Middle frontal gyrus (tissue), 1 donor: ENCODE data around the gene CLEC4G.

ENCODE experiments used
- DNase-seq: peaks from one replicate; pipeline ENCODE4 v3.0.0-alpha.2; 2015; ENCODE audit warnings: low spot score; ENCODE audit errors: extremely low spot score

The CLEC4G gene

DNA sequence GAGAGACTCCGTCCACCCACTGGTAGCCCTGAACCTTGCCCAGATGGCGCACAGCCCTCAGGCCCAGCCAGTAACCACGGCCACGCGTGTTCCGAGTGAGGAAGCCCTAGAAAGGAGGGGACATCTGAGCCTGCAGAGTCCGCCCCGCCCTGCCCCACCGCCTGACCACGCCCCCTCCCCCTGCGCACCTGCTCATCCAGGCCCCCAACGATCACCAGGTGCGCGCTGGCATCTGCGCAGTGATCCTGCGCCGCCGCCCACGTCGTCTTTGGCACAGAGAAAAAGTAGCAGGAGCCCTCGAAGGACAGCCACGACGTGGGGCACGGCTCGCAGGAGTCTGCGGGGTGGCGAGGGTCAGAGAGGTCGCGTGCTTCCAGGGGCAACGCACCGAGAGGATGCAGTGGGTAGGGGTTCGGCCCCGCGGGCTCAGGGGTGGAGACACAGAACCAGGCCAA, 2.1 kb downstream of the CLEC4G start:
- no peak for DNase-seq

DNA sequence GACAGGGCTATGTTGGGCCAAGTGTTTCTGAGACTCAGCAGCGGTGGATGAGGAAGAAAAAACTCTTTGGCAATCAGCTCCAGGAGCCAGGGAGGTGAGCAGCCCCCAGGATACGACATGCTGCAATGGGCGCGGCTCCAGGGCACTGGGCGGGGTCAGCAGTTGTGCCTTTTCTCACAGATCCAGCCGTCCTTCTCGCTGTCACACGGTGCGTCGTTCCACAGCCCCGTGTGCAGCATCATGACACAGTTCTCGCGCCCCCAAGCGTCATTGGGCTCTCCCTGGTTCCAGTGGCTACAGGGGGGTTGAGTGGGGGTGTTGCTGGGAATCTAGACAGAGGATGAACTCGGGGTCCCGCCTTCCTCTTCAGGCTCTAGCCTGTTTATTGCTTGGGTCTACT, 2.7 kb downstream of the CLEC4G start:
- DNase-seq: no peak

DNA sequence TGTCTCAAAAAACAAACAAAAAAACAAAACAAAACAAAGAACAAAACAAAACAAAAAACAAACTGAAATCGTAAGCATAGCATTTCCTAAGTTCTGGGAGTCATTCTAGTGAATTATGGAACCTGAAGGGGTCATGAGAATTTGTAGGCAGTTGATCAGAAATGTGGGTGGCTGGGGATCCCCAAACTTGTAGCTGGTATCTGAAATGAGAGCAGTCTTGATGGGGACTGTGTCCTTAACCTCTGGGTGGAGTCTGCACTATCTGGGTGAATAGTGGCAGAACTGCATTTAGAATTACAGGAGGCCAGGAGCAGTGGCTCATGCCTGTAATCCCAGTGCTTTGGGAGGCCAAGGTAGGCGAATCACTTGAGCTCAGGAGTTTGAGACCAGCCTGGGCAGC, 6.1 kb downstream of the CLEC4G start:
- no peak for DNase-seq

DNA sequence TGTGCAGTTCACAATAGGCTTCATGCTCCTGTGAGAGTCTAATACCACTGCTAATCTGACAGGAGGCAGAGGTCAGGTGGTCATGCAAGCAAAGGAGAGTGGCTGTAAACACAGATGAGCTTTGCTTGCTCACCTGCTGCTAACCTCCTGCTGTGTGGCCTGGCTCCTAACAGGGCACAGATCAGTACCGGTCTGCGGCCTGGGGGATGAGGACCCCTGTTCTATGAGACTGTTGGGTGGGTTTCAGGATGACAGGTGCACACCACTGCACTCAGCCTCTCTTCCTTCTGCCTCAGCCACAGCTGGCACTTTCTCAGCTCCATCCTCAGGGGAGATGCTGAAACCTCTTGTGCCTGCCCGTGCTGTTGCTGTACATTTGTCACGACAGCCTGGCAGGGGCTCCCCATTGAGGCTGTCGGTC, 9.7 kb downstream of the CLEC4G start:
- no peak for DNase-seq

DNA sequence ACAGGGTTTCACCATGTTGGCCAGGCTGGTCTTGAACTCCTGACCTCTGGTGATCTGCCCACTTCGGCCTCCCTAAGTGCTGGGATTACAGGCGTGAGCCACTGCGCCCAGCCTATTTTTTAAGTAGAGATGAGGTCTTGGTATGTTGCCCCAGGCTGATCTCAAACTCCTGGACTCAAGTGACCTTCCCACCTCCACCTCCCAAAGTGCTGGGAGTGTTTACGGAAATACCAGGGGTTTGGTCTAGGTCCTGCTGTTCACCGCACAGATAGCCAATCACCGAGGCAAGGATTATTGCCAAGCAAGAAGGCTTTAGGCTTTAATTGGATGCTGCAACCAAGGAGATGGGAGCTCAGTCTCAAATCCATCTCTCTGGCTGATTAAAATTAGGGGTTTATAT, 11.6 kb downstream of the CLEC4G start:
- no peak for DNase-seq

DNA sequence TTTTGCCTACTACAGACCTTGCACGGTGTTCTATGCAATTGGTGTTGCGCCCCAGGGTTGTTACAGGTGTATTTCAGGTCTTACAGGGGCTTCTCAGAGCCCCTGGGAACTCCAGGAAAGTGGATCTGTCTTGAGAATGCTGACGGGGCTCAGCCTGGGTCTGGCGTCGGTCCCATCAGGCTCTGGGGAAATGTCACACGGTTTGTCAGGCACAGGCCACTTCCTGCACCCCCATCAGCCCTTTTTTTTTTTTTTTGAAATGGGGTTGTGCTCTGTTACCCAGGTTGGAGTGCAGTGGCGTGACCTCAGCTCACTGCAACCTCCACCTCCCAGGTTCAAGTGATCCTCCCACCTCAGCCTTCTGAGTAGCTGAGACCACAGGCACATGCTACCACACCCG, 13.2 kb downstream of the CLEC4G start:
- DNase-seq: no peak

DNA sequence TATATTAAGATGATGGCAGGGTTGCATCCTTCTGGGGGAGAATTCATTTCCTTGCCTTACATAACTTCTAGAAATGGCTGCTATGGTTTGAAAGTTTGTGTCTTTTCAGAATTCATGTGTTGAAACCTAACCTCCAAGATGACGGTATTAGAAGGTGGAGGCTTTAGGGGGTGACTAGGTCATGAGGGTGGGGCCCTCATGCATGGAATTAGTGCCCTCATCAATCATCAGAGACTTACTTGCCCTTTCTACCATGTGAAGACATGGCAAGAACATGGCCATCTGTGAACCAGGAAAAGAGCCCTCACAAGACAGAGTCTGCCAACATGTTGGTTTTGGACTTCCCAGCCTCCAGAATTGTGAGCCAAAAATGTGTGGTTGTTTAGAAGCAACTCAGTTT, 15.1 kb downstream of the CLEC4G start:
- DNase-seq: no peak

DNA sequence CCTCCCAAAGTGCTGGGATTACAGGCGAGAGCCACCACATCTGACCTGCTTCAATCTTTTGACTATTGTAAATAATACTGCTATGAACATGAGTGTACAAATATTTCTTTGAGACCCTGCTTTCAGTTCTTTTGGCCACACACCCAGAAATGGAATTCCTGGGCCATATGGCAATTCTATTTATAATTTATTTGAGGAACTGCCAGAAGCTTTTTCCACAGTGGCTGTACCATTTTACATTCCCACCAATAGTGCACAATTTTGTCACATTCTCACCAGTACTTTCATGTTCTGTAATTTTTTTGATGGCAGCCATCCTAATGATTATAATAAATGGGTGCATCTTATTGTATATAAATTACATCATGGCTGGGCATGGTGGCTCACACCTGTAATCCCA, 16.2 kb downstream of the CLEC4G start:
- DNase-seq: no peak

DNA sequence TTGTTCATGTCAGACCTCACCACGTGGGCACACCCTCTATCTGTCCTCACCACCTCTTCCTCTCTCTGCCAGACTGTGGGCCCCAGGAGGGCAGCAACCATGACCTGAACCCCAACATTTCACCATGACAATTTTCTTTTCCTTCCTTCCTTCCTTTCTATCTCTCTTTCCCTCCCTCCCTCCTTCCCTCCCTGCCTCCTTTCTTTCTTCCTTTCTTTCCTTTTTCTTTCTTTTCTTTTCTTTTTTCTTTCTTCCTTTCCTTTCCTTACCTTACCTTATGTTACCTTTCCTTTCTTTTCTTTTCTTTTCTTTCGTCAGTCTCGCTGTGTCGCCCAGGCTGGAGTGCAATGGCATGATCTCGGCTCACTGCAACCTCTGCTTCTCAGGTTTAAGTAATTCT, 21.3 kb downstream of the CLEC4G start:
- DNase-seq: no peak

DNA sequence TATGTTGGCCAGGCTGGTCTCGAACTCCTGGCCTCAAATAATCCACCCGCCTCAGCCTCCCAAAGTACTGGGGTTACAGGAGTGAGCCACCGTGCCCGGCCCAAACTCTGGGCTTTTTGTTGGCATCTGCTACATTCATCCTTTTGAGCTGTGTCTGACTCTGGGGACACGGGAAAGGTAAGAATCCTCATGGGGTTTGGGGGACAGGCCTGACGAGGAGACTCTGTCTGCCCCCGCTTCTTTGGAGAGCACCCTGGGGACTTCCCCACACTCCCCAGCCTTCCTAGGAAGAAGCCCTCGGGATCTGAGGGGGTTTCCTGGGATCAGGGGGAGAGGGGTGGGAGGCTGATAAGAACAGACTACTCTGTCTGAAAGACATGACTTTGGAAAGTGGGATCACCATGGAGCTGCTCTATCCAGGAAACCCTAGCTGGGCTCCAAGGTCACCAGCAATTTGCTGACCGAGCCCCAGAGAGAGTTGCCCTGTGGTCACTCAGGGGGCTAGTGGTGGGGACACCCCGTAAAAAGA, 21.9 kb downstream of the CLEC4G start:
- no peak for DNase-seq

DNA sequence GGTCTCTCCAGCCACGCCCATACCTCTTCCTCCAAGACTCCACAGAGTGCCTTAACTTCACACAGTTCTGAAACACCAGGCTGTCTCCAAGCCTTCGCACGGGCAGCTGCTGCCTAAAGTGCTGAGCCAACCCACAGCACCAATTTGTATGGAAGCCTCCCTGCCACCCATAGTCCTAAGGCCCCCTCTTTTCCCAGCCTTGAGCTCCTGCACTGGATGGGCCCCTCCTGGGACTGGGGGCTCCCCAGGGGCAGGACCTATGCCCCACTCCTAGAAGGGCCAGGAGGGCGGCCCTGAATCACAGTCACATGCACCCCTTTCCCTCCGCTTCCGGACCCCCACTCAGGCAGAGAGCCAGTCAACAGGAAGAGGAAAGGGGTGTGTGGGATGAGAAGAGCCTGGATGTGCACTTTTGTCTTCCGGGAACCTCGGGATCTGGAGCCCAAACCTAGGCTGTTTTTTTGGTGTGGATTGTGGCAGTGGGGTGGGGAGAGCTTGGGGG, 24.9 kb downstream of the CLEC4G start:
- no peak for DNase-seq

DNA sequence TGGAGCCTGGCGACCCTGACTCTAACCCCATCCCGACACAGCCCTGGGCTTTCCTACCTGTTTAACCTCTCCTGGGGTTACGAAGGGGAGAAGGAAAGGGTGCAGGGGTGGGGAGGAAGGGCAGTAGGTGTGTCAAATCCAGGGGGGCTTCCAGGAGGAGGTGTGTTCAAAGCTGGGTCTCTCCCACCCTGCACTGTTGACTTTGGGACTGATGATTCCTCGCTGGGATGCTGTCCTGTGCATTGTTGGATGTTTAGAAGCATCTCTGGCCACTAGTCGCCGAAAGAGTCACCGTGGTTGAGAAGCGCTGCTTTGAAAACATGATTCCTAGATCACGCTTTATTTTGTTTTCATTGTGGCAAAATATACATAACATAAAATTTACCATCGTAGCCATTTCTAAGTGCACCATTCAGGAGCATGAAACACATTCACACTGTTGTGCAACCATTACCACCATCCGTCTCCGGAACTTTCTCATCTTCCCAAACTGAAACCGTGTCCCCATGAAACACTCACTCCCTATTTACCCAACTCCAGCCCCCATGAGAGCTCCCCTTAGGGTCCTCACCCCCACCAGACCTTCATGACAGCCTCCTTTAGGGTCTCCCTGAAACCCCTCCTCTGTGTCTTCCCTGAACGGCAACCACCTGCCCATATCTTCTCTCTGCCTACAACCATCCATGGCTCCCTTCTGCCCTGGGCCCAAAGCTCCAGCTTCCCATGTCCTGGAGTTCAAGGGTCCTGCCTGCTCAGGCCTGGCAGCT, 25.5 kb downstream of the CLEC4G start:
- DNase-seq: no peak

DNA sequence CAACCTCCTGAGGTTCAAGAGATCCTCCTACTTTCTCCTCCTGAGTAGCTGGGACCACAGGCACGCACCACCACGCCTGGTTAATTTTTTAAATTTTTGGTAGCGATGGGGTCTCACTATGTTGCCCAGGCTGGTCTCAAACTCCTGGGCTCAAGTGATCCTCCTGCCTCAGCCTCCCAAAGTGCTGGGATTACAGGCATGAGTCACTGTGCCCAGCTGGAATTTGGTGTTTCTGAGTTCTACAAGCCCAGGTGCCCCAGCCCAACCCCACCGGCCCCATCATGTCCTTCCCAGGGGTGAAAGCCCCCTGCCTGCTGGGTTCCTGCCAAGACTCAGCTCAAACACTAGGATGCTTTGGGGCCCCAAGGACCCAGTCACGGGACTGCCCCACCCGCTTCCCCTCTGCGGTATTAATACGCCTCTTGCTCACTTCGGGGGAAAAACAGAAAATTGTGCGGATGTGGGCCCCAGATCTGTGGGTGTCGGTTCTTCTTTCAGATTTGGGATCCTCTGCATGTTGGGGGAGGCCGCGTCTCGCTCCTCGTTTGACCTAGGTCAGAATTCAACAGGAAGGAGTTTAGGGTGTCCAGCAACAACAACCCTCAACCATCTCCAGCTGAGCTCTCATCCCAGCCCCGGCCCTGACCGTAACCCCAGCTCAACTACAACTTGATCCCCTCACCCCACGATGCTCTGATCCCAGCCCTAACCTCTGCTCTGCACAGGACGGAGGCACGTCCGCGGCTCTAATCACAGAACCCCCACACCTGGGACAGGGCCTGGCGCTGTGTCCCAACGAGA, 26.3 kb downstream of the CLEC4G start:
- no peak for DNase-seq

DNA sequence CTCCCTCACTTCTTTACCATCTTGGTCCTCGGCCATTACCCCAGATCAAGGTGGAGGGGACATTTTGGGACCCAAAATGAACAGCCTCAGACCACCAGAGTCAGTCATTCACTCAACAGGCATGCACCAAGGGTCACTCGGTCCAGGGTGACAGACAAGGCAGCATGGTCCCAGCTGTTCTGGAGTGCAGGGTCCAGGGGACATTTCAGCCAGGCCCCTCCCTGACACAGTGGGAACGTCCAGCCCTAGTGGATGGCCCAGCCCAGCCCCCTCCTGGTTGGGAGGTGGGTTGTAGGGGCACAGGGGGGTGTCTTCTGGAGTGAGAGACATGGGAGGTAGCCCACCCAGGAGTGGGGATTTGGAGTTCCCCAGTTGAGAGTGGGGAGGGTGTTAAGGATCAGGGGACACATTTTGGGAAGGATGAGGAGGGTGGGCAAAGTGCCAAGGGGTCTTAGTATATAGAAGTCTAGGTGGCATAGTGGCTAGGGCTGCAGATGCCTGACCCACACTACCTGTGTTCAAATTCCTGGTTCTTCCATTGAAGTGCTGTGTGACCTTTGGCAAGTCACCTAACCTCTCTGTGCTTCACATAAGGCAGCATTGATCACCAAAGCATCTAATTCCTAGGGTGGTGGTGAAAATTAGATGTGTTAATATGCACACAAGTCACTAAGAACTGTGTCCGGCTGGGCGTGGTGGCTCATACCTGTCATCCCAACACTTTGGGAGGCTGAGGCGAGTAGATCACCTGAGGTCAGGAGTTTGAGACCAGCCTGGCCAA, 27.4 kb downstream of the CLEC4G start:
- no peak for DNase-seq

DNA sequence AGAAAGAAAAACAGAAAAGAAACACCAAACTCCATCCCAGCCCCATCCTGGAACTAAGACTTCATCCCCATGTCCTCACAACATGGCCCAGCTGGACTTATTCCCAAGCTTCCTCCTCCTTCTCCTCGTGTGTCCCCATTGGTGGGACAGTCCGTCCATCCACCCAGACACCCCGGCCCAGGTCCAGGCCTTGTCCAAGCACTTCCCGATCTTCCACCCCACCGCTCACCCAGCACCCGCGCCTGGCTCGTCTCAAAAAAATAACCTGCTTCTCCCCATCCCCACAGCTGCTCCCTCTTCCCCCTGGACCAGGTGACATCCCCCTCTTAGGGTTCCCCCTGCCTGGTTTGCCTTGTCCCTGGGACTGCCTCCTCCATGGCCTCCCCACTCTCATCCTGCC, 28.6 kb downstream of the CLEC4G start:
- no peak for DNase-seq

DNA sequence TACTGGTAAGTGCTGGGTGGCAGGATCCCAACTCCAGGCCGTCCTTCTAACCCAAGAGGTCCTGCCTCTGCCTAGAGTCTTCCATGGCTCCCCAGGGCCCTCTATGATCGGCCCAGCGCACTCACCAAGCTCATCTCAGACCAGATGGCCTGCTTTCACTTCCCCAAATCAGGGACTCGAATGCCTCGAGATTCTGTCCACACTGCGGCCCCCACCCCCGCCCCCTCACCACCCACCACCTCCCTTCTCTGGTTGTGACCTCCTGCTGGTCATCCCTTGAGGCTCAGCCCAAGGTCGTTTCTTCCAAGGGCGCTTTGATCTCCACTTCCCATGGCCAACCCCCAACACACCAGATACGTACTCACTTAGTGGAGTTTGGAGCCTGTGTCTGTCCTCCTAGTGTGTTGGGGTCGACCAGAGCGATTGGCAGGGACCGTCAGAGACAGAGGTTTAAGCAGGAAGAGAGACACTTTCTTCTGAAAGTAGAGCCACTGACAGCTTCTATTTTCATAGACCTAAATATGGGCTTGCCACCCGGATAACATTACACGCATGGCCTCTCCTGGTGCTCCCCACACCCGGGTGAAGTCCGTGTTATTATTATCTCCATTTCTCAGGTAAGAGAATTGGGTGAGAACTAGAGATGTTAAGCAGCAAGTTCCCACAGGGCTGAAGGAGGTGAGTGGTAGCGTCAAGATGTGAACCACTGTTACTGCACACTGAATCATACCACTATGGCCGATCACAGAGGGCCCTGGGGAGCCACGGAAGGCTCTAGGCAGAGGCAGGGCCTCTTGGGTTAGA, 30.1 kb downstream of the CLEC4G start, which contains the start of gene FCER2:
Gene FCER2 (minus strand): TSS at position 478 of the 804 bp plus-strand sequence. CDS start 2,371 bp downstream, outside the sequence.
- no peak for DNase-seq

DNA sequence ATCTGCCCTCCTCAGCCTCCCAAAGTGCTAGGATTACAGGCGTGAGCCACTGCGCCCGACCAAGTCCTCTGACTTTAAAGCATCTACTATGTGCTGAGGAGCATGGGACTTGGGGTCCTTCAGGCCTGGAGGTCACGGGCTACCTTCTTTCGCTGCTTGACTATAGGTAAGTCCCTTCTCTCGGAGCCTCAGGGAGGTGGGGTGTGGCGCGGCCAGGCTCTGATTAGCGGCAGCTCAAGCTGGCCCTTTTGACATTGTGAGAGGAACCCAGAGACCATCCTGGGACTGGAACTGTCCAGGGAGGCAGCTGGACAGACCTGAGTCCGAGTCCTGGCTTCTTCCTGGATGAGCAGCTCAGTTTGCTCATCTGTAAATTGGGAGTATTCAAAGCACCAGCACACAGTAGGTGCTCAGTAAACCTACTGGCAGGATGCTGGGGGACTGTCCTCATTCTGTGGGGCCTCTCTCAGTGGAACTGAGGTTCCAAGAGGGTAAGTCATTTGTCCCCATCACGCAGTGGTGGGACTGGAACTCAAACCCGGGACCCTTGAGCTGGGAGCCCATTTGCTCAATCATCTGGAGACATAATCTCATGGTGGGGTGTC, 30.8 kb downstream of the CLEC4G start:
- DNase-seq: no peak

DNA sequence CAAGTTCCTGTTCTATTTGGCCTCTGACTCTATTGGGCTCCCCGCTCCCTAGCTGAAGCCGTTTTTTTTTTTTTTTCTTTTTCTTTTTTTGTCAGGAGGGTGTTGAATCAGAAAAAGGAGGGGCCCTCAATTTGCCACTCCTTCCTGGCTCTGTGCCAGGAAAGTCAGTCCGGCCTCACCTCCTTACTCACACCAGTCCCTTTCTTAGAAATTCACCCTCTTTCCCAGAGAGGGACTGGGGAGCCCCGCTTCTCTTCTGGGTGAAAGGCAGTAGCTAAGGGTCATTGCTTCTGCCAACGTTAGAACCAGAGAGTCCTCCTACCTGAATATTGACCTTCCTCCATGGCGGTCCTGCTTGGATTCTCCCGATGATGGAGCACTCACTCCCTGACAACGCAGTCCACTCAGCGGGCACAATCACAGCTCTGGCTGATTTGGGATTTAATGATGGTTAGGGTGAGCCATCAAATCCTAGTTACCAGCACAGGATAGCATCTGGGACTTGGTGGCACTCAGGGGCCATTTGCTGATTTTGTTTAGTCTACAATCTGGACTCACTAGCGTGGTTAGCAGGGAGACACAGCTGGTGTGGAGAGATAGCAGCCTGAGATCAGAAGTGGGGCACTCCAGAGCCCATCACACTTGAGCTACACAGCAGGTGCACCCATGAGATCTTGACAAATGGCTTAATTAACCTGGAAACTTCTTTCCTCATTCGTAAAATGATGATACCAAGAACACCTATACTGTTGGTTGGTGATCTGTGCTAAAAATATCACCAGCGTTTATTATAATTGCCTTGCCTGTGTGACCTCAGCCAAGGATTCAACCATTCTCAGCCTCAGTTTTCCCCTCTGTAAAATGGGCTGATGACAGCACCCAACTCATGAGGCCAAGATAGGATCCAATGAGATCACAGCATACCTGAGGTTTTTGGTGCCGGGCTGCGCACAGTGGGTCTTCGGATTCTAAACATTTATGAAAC, 32.2 kb downstream of the CLEC4G start:
- DNase-seq: no peak

DNA sequence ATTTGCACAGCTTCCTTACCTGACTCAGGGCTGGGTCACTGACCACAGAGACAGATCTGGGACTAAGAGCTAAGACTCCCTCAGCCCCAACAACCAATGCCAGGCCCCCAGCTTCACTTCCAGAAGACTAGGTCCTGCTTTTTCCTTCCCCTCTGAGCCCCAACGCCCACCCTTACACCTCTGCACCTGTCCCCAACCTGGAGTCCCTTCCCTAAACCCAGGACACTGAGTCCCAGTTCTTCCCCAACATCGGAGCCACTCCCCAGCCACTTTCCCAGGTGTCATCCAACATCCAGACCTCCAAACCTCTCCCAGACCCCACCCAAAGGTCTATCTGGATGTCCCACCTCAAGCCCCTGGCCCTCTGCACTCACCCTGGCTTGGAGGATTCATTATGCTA, 32.9 kb downstream of the CLEC4G start:
- DNase-seq: no peak
